Activated CD4-positive, CD25-positive, alpha-beta regulatory T cell treated with anti-CD3 and anti-CD28 coated beads, Interleukin-2, amount 50 U/mL, for 16 hours (primary cell): ENCODE measurements around the gene CELF6.

Source experiments
- DNase-seq: peaks from one replicate; pipeline ENCODE4 v3.0.0-alpha.2; 2020; ENCODE audit warnings: low read depth, low spot score

The CELF6 gene

DNA sequence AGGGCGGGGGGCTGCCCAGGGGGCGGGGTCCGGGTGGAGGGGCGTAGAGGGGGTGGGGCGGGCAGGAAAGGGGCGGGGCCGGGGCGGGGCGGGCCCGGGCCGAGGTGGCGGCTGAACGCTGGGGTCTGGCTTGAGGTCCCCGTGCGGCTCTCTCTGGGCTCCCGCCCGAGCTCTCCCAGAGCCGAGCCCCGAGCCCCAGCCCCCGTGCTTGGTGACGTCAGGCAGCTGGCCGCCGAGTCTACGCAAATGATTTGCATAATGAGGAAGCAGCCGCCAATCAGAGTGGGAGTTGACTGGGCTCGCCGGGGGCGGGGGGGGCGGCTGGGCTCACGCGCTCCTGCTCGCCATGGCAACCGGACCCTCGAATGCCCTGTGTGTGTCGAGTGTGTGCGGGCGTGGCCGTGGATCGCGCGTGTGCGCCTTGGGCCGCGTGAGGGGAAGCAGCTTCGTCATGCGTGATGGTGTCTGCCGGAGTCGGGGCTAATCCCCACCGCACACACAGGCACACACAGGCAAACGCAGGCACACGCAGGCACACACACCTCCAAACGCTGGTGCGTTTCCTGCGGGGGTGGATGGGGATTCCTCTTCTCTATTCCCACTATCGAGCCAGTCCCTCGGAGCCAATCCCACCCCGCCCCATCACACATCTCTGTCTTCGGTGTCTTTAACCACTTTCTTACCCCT is at the start of gene CELF6:
CELF6 (minus strand) TSS at position 173 of the 687 bp plus-strand sequence. CDS start 283 bp downstream, outside the sequence.
- peak; percentile 40 for DNase-seq

DNA sequence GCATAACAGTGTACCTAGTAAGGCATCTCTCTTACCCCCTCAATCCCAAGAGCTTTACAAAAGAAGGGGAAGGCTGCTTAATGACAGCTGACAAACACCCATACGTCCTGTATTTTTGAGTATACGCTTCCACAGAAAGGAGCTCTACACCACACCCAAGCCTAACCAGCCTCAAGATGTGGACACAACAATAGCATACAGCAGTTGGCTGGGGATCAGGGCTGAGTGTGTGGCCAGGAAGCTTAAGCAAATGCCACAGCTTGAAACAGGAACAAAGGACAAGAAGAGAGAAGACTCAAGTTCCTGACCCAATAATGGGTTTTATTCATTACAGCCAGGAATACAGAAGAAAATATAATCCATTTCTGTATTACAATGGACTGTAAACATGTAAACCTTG is 48.9 kb upstream of the CELF6 start:
- no peak for DNase-seq

- DNase-seq: no peak
Measured at GRCh38 chr15:72368325-72368724, 48.4 kb upstream of the CELF6 start.

- DNase-seq: no peak
Measured at GRCh38 chr15:72365844-72366243, 45.9 kb upstream of the CELF6 start.

DNA sequence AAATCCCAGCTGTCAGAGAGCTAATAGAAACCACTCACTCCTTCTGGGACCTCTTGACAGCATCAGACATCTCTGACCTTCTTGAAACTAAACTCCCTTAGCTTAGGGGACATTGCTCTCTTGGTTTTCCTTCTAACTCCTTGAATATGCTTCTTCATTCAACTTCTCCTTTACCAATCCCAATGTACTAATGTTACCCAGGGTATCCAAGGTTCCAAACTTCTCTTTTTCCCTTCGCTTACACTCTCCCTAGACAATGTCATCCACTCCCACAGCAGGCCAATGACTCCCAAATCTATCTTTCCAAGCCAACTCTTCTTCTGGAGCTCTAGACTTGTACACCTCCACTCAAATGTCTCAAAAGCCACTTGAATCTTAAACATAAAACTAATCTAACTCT is 41.2 kb upstream of the CELF6 start:
- no peak for DNase-seq

DNA sequence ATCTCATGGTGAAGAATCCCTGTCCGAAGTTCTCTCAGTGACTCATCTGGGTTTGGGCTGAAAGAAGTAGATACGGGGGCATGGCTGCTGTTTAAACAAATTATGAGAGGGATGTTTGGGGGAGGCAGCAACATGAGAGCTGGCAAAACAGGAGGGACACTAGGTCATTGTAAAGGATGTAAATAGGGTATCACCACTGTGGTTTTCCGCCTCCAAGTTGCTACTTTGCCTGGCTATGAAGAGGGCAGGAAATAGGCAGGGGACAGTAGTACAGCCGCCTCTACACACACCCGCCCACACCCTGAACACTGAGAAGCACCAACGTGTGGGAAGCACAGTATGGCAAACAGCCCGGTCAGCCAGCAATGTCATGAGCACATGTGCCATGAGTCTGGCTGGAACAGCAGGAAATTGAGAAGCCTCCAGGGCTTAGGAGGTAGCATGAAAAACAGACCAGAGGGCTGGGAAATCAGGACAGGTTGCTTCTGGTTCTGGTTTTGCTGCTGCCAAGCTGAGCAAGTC is 38.8 kb upstream of the CELF6 start:
- no peak for DNase-seq

GRCh38 chr15:72358121-72358520 is 38.2 kb upstream of the CELF6 start:
- no peak for DNase-seq

DNA sequence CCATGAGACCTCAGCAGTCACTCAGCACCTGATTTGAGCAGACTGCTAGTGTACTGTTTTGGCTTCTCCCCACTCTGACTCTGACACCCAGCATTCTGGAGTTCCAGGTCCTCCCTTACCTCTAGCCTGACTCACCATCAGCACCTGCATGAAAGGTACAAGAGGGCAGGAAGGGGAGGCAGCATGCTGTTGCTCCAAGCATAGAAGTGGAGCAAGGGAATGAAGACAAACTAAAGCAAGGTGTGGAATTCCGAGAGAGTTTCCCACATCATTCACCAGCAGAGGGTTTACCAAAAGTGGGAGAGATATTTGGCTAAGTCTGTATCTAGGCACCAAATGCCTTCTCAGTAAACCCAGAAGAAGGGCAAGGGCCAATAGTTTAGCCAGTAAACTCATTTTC is 34.5 kb upstream of the CELF6 start:
- DNase-seq: no peak

DNA sequence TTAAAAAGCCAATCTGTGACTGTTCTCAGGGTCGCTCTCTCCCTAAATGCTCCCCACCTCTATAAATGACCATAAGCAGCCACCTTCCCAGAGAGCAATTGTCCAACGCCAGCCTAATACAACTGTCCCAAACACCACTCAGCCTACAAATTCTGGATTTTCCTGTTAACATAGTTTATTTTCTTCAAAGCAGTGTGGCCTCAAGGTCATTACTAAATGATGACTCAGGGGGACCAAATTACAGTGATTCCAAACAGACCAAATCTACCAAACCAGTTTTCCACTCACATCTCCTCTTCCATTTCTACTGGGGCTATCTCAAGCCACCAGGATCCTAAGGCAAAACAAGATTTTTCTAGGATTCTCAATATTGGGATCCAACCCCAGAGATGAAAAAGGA is 33.3 kb upstream of the CELF6 start:
- no peak for DNase-seq

- DNase-seq: no peak
Measured at GRCh38 chr15:72345806-72346205, 25.8 kb upstream of the CELF6 start.

DNA sequence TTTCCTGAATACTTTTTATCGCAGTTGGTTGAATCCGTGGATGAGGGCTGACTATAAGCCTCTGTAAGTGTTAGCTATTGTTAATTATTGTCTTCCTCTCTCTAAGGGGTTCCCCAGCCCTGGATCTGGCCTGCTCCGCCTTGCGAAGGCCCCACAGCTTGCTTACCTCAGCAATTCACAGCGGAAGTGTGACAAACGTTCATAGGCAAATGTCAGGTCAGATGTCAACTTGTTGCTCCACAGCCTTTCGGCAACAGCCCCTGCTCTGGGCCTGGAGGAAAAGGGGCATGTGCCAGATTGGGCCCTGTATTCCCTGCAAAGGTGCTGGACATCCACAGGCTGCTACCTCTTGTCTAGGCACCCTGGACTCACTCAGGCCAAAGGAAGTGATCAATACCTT is 25.3 kb upstream of the CELF6 start:
- DNase-seq: no peak

DNA sequence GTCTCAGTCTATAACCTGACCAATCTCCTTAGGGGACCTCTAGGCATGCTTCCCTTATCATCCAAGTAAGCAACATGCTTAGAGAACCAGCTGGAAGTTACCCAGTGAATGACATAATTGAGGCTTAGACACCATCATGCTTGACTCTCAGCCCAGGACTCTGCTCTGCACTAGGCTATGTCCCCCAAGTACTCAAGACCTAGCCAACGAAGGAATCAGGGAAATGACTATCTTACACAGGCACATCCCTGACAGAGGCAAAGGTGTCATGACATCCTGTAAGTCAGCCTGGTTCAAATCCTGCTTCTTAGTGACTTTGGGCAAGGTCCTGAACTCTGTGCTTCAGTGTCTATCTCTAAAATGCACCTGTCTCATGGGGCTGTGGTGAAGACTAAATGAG is 24.6 kb upstream of the CELF6 start:
- DNase-seq: no peak

GRCh38 chr15:72342385-72342784 is 22.4 kb upstream of the CELF6 start:
- no peak for DNase-seq

DNA sequence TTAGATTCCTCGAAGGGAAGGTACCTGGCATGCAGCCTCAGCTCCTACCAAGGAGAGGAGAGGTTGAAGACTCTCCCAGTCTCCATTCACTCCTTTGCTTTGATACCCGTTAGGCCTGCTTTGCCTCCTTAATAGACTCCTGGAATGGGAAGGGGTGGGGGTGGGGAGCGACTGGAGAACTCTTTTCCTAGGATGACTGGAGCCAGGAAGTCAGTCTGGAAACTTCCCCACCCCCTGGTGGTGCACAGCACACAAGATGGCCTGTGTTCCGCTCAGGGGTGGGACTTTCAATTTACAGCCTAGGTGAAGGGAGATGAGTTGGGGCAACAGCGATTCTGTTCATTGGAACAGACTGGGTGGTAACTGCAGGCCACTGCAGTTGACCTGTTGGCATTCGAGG is 21.4 kb upstream of the CELF6 start:
- no peak for DNase-seq

GRCh38 chr15:72340366-72340765 is 20.4 kb upstream of the CELF6 start:
- DNase-seq: no peak

- no peak for DNase-seq
Measured at GRCh38 chr15:72339777-72340177, 19.8 kb upstream of the CELF6 start.

DNA sequence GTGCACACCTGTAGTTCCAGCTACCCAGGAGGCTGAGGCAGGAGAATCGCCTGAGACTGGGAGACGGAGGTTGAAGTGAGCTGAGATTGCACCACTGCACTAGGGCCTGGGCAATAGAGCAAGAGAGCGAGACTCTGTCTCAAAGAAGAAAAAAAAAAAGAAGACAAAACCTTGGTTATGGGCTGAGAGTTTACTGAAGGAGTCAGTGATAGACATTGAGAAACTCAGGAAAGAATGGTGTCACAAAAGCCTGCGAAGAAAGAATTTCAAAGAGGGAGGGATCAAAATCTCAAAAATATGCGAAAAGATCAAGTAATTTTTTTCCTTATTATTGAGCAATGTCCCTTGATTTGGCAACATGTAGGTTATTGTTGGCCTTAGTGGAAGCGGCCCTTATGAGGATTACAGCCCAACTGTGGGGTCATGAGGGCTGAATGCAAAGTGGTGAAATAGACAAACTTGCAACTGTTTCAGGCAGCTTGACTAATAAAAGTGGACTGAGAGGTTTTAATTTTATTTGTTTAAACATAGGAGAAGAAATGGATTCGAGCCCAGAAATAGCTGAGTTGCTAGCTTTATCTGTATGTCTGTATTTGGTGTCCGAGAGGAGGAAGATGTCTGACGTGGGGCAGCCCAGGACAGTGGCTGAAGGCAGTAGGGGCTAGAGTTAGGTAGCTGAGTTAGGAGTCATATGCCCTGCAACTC is 18.8 kb upstream of the CELF6 start:
- DNase-seq: no peak

GRCh38 chr15:72338148-72338547 is 18.2 kb upstream of the CELF6 start:
- DNase-seq: no peak

DNA sequence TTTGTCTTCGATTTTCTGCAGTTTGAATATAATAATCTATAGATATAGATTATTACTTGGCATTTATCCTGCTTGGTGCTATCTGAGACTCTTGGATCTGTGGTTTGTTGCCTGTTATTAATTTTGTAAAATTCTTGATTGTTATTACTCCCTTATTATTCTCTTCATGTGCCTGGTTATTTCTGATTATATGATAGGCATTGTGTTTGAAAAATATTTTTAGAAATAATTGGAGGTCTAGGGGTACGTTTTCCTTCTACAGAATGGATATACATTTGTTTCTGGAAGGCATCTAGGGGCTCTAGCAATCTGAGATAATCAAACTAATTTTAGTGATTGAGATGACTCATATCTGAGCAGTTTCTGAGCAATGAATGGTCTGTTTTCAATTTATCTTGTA is 14.9 kb upstream of the CELF6 start:
- DNase-seq: no peak

DNA sequence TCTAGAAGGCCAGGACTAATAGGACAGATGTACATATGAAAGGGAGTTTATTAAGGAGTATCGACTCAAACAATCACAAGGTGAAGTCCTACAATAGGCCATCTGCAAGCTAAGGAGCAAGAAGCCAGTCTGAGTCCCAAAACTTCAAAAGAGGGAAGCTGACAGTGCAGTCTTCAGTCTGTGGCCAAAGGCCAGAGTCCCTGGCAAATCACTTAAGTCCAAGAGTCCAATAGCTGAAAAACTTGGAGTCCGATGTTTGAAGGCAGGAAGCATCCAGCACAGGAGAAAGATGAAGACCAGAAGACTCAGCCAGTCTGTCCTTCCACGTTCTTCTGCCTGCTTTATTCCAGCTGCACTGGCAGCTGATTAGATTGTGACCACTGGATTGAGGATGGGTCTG is 11.1 kb upstream of the CELF6 start:
- DNase-seq: no peak

DNA sequence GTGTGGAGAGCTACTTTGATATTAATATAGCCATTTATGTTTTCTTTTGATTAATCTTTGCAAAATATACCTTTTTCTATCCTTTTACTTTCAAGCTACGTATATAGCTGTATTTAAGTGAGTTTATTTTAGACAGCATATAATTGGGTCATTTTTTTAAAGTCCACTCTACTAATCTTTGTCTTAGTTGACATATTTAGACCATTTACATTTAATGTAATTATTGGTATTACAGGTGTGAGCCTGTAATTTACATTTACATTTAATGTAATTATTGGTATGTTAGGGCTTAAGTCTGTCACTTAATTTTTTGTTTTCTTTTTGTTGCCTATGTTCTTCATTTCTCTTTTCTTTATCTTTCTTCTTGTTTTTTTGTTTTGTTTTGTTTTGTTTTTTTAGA is 3.8 kb upstream of the CELF6 start:
- DNase-seq: no peak

GRCh38 chr15:72319360-72319984 is 485 bp downstream of the CELF6 start:
- no peak for DNase-seq

DNA sequence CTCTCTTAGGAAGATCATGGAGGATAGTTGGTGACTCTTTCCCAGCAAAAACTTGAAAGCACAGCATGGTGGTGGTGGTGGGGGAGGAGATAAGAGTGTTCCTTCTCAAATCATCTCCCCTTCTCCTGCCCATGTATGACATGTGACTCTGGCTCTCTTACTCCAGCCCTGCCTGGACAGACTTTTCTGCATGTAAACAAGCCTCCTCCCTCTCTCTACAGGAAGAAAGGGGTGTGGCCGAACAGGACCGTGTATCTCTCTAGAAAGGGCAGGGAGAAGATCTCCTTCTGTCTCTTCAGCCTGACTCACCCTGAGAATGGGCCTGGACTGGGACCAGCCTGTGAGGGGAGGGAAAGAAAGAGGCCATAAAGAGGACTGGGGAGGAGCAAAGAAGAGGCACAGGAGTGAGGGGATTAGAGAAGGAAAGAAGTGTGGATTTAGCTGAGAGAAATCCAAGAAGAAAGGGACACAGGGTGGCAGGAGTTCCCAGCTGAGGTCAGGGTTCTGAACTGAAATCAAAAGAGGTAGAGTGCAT is 1.5 kb downstream of the CELF6 start:
- DNase-seq: no peak
